Muscle layer of colon (tissue), 2 donors: ENCODE measurements around the gene MRGPRD.

ENCODE experiments used
- H3K27ac ChIP-seq: one replicate; pipeline ENCODE4 v1.7.0; 2013; ENCODE audit warnings: low read depth, mild to moderate bottlenecking, low read length, moderate library complexity
- H3K27me3 ChIP-seq, 2 donors: one replicate each; pipeline ENCODE4 v1.7.0; 2013; ENCODE audit warnings: low read length in 2 of 2, mild to moderate bottlenecking in 2 of 2; ENCODE audit not compliant: insufficient read depth in 2 of 2, control insufficient read depth in 1 of 2
- H3K36me3 ChIP-seq: one replicate; pipeline ENCODE4 v1.7.0; 2013; ENCODE audit warnings: mild to moderate bottlenecking, low read length; ENCODE audit not compliant: insufficient read depth
- H3K4me1 ChIP-seq: one replicate; pipeline ENCODE4 v1.7.0; 2013; ENCODE audit warnings: mild to moderate bottlenecking, low read length; ENCODE audit not compliant: insufficient read depth
- H3K4me3 ChIP-seq, 2 donors: one replicate each; pipeline ENCODE4 v1.7.0; 2013; ENCODE audit warnings: low read length in 2 of 2, low read depth in 1 of 2, mild to moderate bottlenecking in 1 of 2, moderate library complexity in 1 of 2
- H3K9ac ChIP-seq: one replicate; pipeline ENCODE4 v1.7.0; 2013; ENCODE audit warnings: low read length
- H3K9me3 ChIP-seq: one replicate; pipeline ENCODE4 v1.7.0; 2013; ENCODE audit warnings: mild to moderate bottlenecking, low read length
- donor health status: abdominal sarcoma.
- donor health status: Adenocarcinoma of cecum.

The MRGPRD gene

GRCh38 chr11:68936676-68937620, 43.8 kb downstream of the MRGPRD start:
- peak overlapping the region; percentile 93 for H3K27ac ChIP-seq
- H3K9me3 ChIP-seq: no peaks in the 10 kb centered on the region
- no peak overlapping the region for H3K9ac ChIP-seq
- H3K36me3 ChIP-seq: peaks cover 70% of the 10 kb centered on the region
- H3K27me3 ChIP-seq: no peaks in the 10 kb centered on the region
- H3K4me3 ChIP-seq: peak overlapping the region in 1 of 2 donors; percentile 9
- peaks cover 79% of the 10 kb centered on the region for H3K4me1 ChIP-seq

GRCh38 chr11:68936358-68936636, 44.5 kb downstream of the MRGPRD start:
- no peak overlapping the region for H3K4me3 ChIP-seq
- H3K4me1 ChIP-seq: peaks cover 73% of the 10 kb centered on the region
- no peaks in the 10 kb centered on the region for H3K9me3 ChIP-seq
- H3K9ac ChIP-seq: no peak overlapping the region
- H3K36me3 ChIP-seq: peaks cover 74% of the 10 kb centered on the region
- H3K27ac ChIP-seq: peak overlapping the region; percentile 93
- no peaks in the 10 kb centered on the region for H3K27me3 ChIP-seq

GRCh38 chr11:68935516-68936357, 45.0 kb downstream of the MRGPRD start:
- Histone ChIP-seq H3K4me1 (peaks cover 68% of the 10 kb centered on the region), H3K4me3 (no peak overlapping the region), H3K9ac (peak overlapping the region; percentile 65), H3K9me3 (no peaks in the 10 kb centered on the region), H3K27me3 (no peaks in the 10 kb centered on the region), H3K27ac (peak overlapping the region; percentile 93), H3K36me3 (peaks cover 75% of the 10 kb centered on the region)

- H3K27me3 ChIP-seq: no peaks in the 10 kb centered on the region
- H3K4me1 ChIP-seq: peaks cover 67% of the 10 kb centered on the region
- H3K9ac ChIP-seq: peak overlapping the region; percentile 65
- H3K27ac ChIP-seq: peak overlapping the region; percentile 93
- H3K36me3 ChIP-seq: peaks cover 77% of the 10 kb centered on the region
- H3K4me3 ChIP-seq: no peak overlapping the region
- no peaks in the 10 kb centered on the region for H3K9me3 ChIP-seq
Observed at GRCh38 chr11:68935066-68935465, 45.7 kb downstream of the MRGPRD start.

GRCh38 chr11:68934666-68935065, 46.1 kb downstream of the MRGPRD start:
- H3K27me3 ChIP-seq: no peaks in the 10 kb centered on the region
- H3K4me3 ChIP-seq: no peak overlapping the region
- peaks cover 76% of the 10 kb centered on the region for H3K36me3 ChIP-seq
- no peaks in the 10 kb centered on the region for H3K9me3 ChIP-seq
- H3K9ac ChIP-seq: peak overlapping the region; percentile 65
- H3K27ac ChIP-seq: peak overlapping the region; percentile 93
- H3K4me1 ChIP-seq: peaks cover 67% of the 10 kb centered on the region

- peaks cover 76% of the 10 kb centered on the region for H3K36me3 ChIP-seq
- H3K27ac ChIP-seq: peak overlapping the region; percentile 93
- H3K9me3 ChIP-seq: no peaks in the 10 kb centered on the region
- H3K4me3 ChIP-seq: no peak overlapping the region
- H3K4me1 ChIP-seq: peaks cover 68% of the 10 kb centered on the region
- peak overlapping the region; percentile 65 for H3K9ac ChIP-seq
- no peaks in the 10 kb centered on the region for H3K27me3 ChIP-seq
Observed at GRCh38 chr11:68934321-68934645, 46.5 kb downstream of the MRGPRD start.

- Histone ChIP-seq H3K27me3 (no peaks in the 10 kb centered on the region), H3K4me1 (peaks cover 70% of the 10 kb centered on the region), H3K4me3 (no peak overlapping the region), H3K27ac (peak overlapping the region; percentile 93), H3K9me3 (no peaks in the 10 kb centered on the region), H3K36me3 (peaks cover 75% of the 10 kb centered on the region), H3K9ac (peak overlapping the region; percentile 65)
Observed at GRCh38 chr11:68933605-68934320, 47.0 kb downstream of the MRGPRD start.

GRCh38 chr11:68932933-68933577, 47.7 kb downstream of the MRGPRD start:
- H3K9ac ChIP-seq: peak overlapping the region; percentile 30
- no peak overlapping the region for H3K4me3 ChIP-seq
- no peaks in the 10 kb centered on the region for H3K27me3 ChIP-seq
- peaks cover 70% of the 10 kb centered on the region for H3K4me1 ChIP-seq
- H3K27ac ChIP-seq: peak overlapping the region; percentile 93
- H3K9me3 ChIP-seq: no peaks in the 10 kb centered on the region
- peaks cover 68% of the 10 kb centered on the region for H3K36me3 ChIP-seq

- Histone ChIP-seq H3K27ac (peak overlapping the region; percentile 62), H3K9me3 (no peaks in the 10 kb centered on the region), H3K4me3 (no peak overlapping the region), H3K9ac (no peak overlapping the region), H3K36me3 (peaks cover 61% of the 10 kb centered on the region), H3K4me1 (peaks cover 72% of the 10 kb centered on the region), H3K27me3 (no peaks in the 10 kb centered on the region)
Observed at GRCh38 chr11:68932358-68932757, 48.4 kb downstream of the MRGPRD start.

- Histone ChIP-seq H3K27me3 (no peaks in the 10 kb centered on the region), H3K36me3 (peaks cover 61% of the 10 kb centered on the region), H3K9me3 (no peaks in the 10 kb centered on the region), H3K27ac (peak overlapping the region; percentile 62), H3K9ac (no peak overlapping the region), H3K4me1 (peaks cover 72% of the 10 kb centered on the region), H3K4me3 (no peak overlapping the region)
Observed at GRCh38 chr11:68931911-68932310, 48.9 kb downstream of the MRGPRD start.
